Astrocyte (in vitro differentiated cells and primary cell): ENCODE measurements around the gene TNFSF10. TPM values are rescaled to one million over a fixed set of nuclear protein-coding genes. Genes with fewer than 3 reads are reported as not detected.
A peak's percentile ranks its signal among the peaks of the same experiment; 100 is the strongest.

Source experiments
- DNase-seq: peaks from one replicate; pipeline ENCODE4 v3.0.0-alpha.2; 2010; ENCODE audit warnings: low read depth
- FAIRE-seq: peaks from 2 replicates; lab custom pipeline; 2011; peaks lifted over from hg19 to GRCh38; lab: Jason Lieb, UNC
- H2AFZ ChIP-seq: 2 replicates; pipeline ENCODE4 v1.6.0; 2012; ENCODE audit warnings: low read depth, low read length, inconsistent platforms
- H3K27ac ChIP-seq: 2 replicates; pipeline ENCODE4 v1.5.1; 2011; ENCODE audit warnings: low read depth, low read length, inconsistent platforms
- H3K27me3 ChIP-seq: 2 replicates; pipeline ENCODE4 v1.6.0; 2011; ENCODE audit warnings: low read length, inconsistent platforms; ENCODE audit not compliant: insufficient read depth
- H3K36me3 ChIP-seq: 2 replicates; pipeline ENCODE4 v1.5.1; 2011; ENCODE audit warnings: low read length, inconsistent platforms; ENCODE audit not compliant: insufficient read depth
- H3K4me1 ChIP-seq: 2 replicates; pipeline ENCODE4 v1.5.1; 2011; ENCODE audit warnings: low read length, inconsistent platforms; ENCODE audit not compliant: insufficient read depth
- H3K4me2 ChIP-seq: 2 replicates; pipeline ENCODE4 v1.6.0; 2012; ENCODE audit warnings: low read length, inconsistent platforms
- H3K4me3 ChIP-seq: 2 replicates; pipeline ENCODE4 v1.5.1; 2011; ENCODE audit warnings: low read depth, mild to moderate bottlenecking, low read length, inconsistent platforms; ENCODE audit not compliant: insufficient read depth
- H3K79me2 ChIP-seq: 2 replicates; pipeline ENCODE4 v1.6.0; 2012; ENCODE audit warnings: mild to moderate bottlenecking, low read length, inconsistent platforms; ENCODE audit not compliant: insufficient read depth
- H3K9ac ChIP-seq: 2 replicates; pipeline ENCODE4 v1.6.0; 2012; ENCODE audit warnings: mild to moderate bottlenecking, low read length, inconsistent platforms
- H3K9me3 ChIP-seq: 2 replicates; pipeline ENCODE4 v1.5.1; 2012; ENCODE audit warnings: low read depth, mild to moderate bottlenecking, low read length, inconsistent platforms; ENCODE audit not compliant: insufficient read depth
- H4K20me1 ChIP-seq: 2 replicates; pipeline ENCODE4 v1.6.0; 2012; ENCODE audit warnings: low read length, inconsistent platforms; ENCODE audit not compliant: insufficient read depth
- H3K27ac Mint-ChIP-seq: one replicate; pipeline ENCODE4 v1.8.0; 2021; ENCODE audit warnings: mild to moderate bottlenecking, mixed read lengths; ENCODE audit not compliant: unreplicated experiment
- H3K27me3 Mint-ChIP-seq: one replicate; pipeline ENCODE4 v1.8.0; 2021; ENCODE audit warnings: low read depth, mixed read lengths; ENCODE audit not compliant: unreplicated experiment
- H3K36me3 Mint-ChIP-seq: one replicate; pipeline ENCODE4 v1.8.0; 2021; ENCODE audit warnings: low read depth, mixed read lengths; ENCODE audit not compliant: unreplicated experiment
- H3K4me1 Mint-ChIP-seq: one replicate; pipeline ENCODE4 v1.8.0; 2021; ENCODE audit warnings: low read depth, mixed read lengths; ENCODE audit not compliant: unreplicated experiment
- H3K4me3 Mint-ChIP-seq: one replicate; pipeline ENCODE4 v1.8.0; 2021; ENCODE audit warnings: mild to moderate bottlenecking, moderate library complexity, mixed read lengths; ENCODE audit not compliant: unreplicated experiment
- H3K9me3 Mint-ChIP-seq: one replicate; pipeline ENCODE4 v1.8.0; 2021; ENCODE audit warnings: mild to moderate bottlenecking, mixed read lengths; ENCODE audit not compliant: unreplicated experiment
- EZH2 ChIP-seq: IDR thresholded peaks from 2 replicates; pipeline ENCODE4 v1.6.1; 2012; ENCODE audit warnings: mild to moderate bottlenecking, low read length, inconsistent platforms; ENCODE audit not compliant: insufficient read depth
- total RNA-seq: library from RNA; stranded (reverse); gene quantifications from 2 replicates; pipeline ENCODE4 v1.2.1, GENCODE V29; 2021
- TF ChIP-seq, protein P1 (sequence below): IDR thresholded peaks from 2 replicates; pipeline ENCODE4 v1.5.1; 2011; ENCODE audit warnings: low read depth, mild to moderate bottlenecking, inconsistent platforms, low read length, moderate library complexity; ENCODE audit not compliant: insufficient read depth

The TNFSF10 gene
- total RNA-seq, 1 donor from 2014 or later, result 1.8 TPM

GRCh38 chr3:172541945-172542488 lies 18.8 kb upstream of the TNFSF10 start:
- Mint-ChIP-seq H3K4me1 (peaks cover 20% of the 10 kb centered on the region), H3K27ac (peak overlapping the region; percentile 34), H3K36me3 (no peaks in the 10 kb centered on the region), H3K4me3 (no peak overlapping the region), H3K9me3 (no peaks in the 10 kb centered on the region), H3K27me3 (no peaks in the 10 kb centered on the region)
- no peaks in the 10 kb centered on the region for H3K79me2 ChIP-seq
- H3K4me3 ChIP-seq, result no peak overlapping the region
- peaks cover 4% of the 10 kb centered on the region for H3K4me1 ChIP-seq
- peak overlapping the region; percentile 15 for H3K27ac ChIP-seq
- H2AFZ ChIP-seq, result no peak overlapping the region
- H3K27me3 ChIP-seq, result no peaks in the 10 kb centered on the region
- H4K20me1 ChIP-seq, result no peaks in the 10 kb centered on the region
- H3K9ac ChIP-seq, result no peak overlapping the region
- no peaks in the 10 kb centered on the region for H3K36me3 ChIP-seq
- DNase-seq (no peak), FAIRE-seq (no peak)
- no peak overlapping the region for H3K4me2 ChIP-seq
- TF ChIP-seq, protein P1, sequence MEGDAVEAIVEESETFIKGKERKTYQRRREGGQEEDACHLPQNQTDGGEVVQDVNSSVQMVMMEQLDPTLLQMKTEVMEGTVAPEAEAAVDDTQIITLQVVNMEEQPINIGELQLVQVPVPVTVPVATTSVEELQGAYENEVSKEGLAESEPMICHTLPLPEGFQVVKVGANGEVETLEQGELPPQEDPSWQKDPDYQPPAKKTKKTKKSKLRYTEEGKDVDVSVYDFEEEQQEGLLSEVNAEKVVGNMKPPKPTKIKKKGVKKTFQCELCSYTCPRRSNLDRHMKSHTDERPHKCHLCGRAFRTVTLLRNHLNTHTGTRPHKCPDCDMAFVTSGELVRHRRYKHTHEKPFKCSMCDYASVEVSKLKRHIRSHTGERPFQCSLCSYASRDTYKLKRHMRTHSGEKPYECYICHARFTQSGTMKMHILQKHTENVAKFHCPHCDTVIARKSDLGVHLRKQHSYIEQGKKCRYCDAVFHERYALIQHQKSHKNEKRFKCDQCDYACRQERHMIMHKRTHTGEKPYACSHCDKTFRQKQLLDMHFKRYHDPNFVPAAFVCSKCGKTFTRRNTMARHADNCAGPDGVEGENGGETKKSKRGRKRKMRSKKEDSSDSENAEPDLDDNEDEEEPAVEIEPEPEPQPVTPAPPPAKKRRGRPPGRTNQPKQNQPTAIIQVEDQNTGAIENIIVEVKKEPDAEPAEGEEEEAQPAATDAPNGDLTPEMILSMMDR, result no peak
- TF ChIP-seq EZH2, result no peak
- H3K9me3 ChIP-seq, result no peaks in the 10 kb centered on the region

DNA sequence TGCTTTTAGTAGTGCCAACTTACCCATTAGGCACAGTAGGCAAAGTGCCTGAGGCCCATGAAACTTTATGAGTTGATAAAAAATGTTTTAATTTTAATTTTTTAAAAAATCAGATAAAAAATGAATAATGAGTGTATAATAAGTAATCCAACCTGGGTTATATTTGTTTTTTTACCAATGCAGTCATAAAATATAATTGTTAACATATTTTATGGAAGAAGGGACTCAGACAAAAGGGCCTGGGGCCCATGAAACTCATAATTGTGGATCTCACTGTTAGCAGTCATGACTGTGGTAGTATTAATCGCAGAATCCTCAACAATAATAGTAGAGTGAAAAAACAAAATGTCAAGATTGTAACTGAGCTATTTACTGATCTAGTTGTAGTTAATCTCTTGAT lies 16.8 kb upstream of the TNFSF10 start:
- H3K4me3 Mint-ChIP-seq, result no peak overlapping the region
- no peak for FAIRE-seq
- no peak for DNase-seq
- H3K27ac Mint-ChIP-seq, result peak overlapping the region; percentile 18
- H3K27me3 Mint-ChIP-seq, result no peaks in the 10 kb centered on the region
- Histone ChIP-seq H3K36me3 (no peaks in the 10 kb centered on the region), H3K9ac (no peak overlapping the region), H3K4me2 (no peak overlapping the region), H3K27ac (no peak overlapping the region), H3K9me3 (no peaks in the 10 kb centered on the region), H4K20me1 (no peaks in the 10 kb centered on the region), H3K79me2 (no peaks in the 10 kb centered on the region), H2AFZ (no peak overlapping the region), H3K27me3 (no peaks in the 10 kb centered on the region), H3K4me1 (no peaks in the 10 kb centered on the region), H3K4me3 (no peak overlapping the region)
- no peaks in the 10 kb centered on the region for H3K36me3 Mint-ChIP-seq
- peaks cover 23% of the 10 kb centered on the region for H3K4me1 Mint-ChIP-seq
- no peak for TF ChIP-seq EZH2
- no peaks in the 10 kb centered on the region for H3K9me3 Mint-ChIP-seq

DNA sequence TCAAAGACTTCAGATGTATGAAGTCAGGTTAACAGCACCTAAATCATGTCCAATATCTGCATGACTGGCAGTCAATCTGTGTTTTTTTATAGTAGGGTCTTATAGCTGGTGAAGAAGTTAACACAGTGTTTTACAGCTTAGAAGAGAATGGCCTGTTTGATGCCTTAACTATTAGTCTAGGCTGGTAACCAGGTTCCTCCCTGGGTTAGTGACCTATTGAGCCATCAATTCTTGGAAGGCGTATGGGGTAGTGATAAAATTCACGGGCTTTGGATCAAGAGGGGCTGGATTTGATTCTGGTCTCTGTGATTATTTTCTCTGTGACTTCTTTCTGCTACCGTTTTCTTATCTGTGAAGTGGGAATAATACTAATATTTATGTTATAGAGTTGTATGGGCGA lies 16.0 kb upstream of the TNFSF10 start:
- H3K27ac ChIP-seq, result no peak overlapping the region
- H3K4me1 ChIP-seq, result no peaks in the 10 kb centered on the region
- FAIRE-seq (no peak), DNase-seq (no peak)
- Mint-ChIP-seq H3K4me1 (peaks cover 23% of the 10 kb centered on the region), H3K9me3 (no peaks in the 10 kb centered on the region), H3K27me3 (no peaks in the 10 kb centered on the region), H3K27ac (peak overlapping the region; percentile 4), H3K4me3 (no peak overlapping the region), H3K36me3 (no peaks in the 10 kb centered on the region)
- no peaks in the 10 kb centered on the region for H3K27me3 ChIP-seq
- no peaks in the 10 kb centered on the region for H3K36me3 ChIP-seq
- H3K79me2 ChIP-seq, result no peaks in the 10 kb centered on the region
- H3K4me3 ChIP-seq, result no peak overlapping the region
- TF ChIP-seq, protein P1, result no peak
- TF ChIP-seq EZH2, result no peak
- no peak overlapping the region for H2AFZ ChIP-seq
- no peak overlapping the region for H3K9ac ChIP-seq
- no peaks in the 10 kb centered on the region for H3K9me3 ChIP-seq
- H3K4me2 ChIP-seq, result no peak overlapping the region
- no peaks in the 10 kb centered on the region for H4K20me1 ChIP-seq
